ENCODE results near the gene PVRIG. TPM values are rescaled to one million over a fixed set of nuclear protein-coding genes. Genes with fewer than 3 reads are reported as not detected.
A peak's percentile ranks its signal among the peaks of the same experiment; 100 is the strongest.
"Not testable (repeated sequence)": the region's sequence is repeated elsewhere in the genome, so short reads cannot be mapped to it uniquely, and the experiment has no call there.

The PVRIG gene
- polyA plus RNA-seq (ENCODE audit: insufficient read length): 9.7 TPM
- long read RNA-seq, donor 1: 0 reads
- long read RNA-seq, donor 2: 0 reads
- long read RNA-seq, donor 3: 0 reads
- long read RNA-seq, donor 4: 0 reads
- long read RNA-seq, donor 5: 0 reads
- long read RNA-seq, donor 6: 0 reads
- long read RNA-seq, donor 7: 0 reads
- long read RNA-seq, donor 8: 0 reads

DNA sequence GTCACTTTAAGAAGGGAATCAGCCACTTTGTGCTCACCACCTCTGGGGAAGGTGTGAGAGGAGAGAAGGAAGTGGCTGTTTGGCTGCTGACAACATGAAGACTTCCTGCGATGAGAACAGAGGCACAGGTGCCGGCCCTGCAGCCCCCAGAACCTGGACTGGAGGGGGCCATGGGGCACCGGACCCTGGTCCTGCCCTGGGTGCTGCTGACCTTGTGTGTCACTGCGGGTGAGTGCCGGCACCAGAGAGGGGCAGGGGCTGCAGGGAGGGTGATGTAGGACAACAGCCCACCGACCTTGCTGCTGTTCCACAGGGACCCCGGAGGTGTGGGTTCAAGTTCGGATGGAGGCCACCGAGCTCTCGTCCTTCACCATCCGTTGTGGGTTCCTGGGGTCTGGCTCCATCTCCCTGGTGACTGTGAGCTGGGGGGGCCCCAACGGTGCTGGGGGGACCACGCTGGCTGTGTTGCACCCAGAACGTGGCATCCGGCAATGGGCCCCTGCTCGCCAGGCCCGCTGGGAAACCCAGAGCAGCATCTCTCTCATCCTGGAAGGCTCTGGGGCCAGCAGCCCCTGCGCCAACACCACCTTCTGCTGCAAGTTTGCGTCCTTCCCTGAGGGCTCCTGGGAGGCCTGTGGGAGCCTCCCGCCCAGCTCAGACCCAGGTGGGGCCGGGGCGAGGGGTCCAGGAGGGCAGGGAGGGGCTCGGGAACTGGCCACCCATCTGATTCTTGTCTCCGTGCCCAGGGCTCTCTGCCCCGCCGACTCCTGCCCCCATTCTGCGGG, at the start of gene PVRIG:
Gene PVRIG, plus strand, starts transcription at position 149 of the 785 bp plus-strand sequence. Its CDS starts 22 bp downstream, at position 171.
- not testable (repeated sequence) for DNase-seq

DNA sequence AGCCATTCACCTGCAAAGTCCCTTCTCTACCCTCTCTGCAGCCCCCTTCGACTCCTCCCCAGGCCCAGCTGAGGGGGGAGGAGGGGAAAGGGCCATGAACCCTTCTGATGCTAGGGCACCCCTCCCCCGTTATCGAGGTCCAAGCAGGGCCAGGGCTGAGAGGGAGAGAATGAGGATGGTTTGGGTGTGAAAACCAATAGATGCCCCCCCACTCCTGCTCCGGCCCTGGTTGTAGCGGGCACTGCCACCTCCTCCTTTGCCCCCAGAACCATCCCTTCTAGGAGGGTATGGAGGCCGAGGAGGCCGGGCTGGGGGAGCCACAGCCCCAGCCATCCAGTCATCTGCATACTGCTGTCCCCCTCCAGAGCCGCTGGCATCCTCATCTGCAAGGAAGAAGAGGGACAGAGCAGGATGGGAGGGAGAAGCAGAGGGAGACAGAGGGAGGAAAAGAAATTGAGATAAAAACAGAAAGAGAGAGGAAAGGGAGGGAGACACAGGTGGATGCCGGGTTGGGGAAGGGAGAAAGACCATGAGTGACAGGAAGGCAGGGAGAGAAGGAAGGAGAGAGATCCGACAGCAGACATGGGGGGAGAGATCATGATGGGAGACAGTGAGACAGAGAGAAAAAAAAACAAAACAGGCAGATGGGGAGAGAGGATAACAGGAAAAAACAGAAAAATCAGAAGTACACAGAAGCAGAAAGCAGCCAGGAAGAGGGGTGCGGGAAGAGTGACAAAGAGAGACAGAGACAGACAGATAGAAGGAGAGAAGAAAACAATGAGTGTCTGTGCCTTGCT, 49.5 kb upstream of the PVRIG start:
- no peak for DNase-seq

DNA sequence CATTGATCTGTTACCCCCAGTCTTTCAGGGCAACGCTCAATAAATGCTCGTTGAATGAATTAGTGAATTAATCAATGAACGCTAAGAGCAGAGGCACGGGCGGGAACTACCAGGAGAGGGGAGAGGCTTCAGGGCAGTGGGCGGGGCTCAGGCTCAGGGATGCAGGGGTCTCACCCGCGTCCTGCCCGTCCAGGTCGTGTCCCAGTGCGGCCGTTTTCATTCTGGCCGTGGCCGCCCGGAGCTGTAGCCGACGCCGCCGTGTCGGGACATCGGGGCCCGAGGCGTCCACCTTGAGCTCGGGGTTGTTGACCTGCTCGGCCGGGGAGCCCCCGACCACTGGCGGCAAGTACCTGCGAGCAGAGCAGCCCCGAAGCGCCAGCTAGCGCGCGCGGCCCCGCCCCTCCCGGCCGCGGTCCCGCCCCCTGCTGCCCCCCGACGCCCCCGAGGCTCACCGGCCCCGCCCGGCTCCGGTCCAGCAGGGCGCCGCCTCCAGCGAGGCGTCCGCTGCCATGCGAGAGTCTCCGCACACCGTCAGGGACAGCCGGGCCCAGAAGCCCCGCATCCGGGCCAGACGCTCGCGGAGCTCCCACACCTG, 48.6 kb upstream of the PVRIG start:
- DNase-seq: no peak

DNA sequence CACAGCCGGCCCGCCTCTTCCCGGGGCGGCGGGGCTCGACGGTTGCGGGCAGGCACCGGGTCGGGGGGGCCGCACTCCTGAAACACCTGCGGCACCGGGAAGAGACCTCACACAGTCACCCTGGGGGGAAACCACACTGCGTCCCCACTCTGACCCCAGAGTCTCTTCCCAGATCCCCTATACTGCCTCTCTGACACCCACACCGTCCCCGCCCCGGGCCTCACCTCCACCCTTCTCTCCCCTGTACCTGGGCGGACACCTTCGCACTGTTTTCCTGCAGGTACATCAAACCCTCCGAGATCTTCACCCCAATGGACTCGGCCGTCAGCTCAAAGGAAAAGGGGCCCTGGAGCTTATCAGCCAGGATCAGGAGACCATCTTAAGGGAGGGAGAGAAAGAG, 47.9 kb upstream of the PVRIG start:
- DNase-seq: no peak

DNA sequence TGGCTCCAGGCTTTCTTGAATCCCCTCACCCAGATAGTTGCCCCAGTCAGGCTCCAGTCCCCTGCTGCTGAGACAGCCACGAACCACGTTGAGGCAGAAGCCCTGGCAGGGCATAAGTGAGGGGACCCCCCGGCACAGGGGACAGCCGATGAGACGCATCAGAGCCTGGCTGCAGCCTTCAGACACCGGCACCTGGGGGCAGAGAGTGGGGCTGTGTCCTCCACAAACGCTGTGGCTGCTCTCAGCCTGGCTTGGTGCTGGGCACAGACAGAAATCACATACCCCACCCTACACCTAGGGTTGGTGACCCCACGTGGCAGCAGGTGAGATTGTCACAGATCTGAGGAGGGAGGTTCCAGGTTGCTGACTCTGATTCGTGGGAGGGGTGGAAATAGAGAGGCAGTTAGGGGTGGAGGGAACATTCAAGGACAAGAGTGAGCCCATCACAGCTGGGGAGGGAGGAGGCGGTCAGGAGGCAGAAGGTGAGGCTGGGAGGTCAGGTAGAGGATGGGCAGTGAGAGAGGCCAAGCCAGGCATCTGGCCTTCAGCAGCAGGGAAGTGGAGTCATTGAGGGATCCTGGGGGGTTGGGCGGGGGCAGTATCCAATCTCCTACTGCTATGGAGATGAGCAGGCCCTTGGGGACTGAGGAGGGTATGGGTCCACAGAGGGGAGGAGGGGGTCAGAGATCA, 45.8 kb upstream of the PVRIG start:
- DNase-seq: no peak

DNA sequence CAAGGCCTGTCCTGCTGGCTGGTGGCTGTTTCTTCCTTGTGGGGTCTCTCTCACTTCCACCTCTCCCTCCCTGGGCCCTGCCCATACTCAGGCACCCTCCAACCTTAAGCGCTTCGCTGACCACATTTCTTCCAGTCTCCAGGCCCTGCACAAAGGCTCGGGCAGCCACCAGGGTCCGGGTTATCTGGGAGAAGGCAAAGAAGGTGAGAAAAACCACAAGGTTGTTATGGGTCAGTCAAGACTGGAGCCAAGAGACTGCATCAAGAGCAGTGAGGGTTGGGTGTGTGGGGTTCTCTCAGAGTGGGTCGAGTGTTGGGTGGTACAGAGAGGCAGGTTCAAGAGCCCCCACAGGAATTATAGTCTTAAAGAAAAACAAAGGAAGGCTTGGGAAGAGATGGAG, 45.2 kb upstream of the PVRIG start:
- DNase-seq: no peak

DNA sequence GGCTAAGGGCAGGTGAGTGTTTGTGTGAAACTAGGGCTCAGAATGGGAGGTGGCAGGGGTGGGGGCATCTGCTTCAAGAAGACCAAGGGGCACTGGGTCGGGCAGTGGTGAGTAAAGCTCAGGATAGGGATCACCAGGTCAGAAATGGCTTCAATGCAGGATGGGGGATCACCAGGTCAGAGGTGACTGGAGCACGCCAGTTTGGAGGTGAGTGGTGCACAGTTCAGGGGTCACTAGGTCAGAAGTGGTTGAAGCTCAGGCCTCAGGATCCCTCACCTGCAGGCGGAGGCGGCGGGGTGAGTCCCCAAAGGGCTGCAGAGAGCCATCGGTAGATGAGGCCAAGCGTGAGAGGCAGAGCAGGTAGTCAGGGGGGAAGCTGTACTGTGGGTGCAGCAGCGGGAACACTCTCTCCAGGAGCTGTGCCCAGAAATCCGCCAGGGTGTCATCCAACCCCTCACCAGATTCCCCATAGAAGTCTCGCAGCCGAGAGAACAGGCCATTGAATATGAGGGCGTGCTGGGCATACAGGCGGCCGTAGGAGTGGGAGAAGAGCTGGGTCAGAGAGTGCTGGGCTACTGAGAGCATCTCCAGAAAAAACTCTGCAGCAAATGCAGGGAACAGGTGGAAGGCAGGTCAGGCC, 44.3 kb upstream of the PVRIG start:
- DNase-seq: no peak

DNA sequence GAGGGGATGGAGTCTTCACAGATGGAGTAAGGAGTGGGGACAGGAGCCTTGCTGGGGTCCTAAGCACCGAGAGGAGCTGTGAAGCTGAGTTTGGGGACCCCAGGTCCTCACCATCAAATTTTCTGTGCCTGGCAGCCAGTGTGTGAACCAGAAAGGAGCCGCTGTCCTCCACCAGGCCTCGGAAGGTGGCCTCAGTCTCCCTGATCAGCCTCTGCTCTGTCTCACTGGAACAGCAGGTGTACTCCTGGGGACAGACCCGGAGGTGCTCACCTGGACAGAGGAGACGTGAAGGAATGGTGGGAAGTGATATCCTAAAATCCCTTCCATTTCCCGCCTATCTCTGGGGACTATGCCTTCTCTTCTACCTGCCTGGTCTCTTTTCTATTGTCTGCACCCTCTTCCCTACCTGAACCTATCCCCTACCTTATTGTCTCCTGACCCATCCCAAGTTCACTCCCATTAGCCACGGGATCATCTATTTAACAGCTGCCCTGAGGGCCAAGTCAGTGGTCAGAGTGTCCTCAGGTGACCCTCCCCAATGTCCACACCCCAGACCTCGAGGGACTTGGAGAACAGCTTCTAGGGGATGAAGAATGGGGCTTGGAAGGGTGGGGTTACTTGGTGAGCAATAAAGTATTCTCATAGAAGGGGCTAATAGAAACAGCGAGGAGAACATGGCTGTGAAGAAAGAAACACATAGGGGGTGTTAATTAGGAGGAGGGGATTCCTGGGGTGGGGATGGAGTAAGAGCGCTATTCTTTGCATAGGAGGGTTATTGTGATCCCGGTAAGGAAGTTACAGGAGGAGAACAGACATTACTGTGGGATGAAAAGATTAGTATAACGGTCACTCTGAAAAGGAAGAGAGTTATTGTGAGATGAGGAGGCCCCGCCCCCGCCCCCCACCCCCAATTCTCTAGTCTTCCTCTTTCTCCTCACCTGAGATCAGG, 43.4 kb upstream of the PVRIG start:
- no peak for DNase-seq

DNA sequence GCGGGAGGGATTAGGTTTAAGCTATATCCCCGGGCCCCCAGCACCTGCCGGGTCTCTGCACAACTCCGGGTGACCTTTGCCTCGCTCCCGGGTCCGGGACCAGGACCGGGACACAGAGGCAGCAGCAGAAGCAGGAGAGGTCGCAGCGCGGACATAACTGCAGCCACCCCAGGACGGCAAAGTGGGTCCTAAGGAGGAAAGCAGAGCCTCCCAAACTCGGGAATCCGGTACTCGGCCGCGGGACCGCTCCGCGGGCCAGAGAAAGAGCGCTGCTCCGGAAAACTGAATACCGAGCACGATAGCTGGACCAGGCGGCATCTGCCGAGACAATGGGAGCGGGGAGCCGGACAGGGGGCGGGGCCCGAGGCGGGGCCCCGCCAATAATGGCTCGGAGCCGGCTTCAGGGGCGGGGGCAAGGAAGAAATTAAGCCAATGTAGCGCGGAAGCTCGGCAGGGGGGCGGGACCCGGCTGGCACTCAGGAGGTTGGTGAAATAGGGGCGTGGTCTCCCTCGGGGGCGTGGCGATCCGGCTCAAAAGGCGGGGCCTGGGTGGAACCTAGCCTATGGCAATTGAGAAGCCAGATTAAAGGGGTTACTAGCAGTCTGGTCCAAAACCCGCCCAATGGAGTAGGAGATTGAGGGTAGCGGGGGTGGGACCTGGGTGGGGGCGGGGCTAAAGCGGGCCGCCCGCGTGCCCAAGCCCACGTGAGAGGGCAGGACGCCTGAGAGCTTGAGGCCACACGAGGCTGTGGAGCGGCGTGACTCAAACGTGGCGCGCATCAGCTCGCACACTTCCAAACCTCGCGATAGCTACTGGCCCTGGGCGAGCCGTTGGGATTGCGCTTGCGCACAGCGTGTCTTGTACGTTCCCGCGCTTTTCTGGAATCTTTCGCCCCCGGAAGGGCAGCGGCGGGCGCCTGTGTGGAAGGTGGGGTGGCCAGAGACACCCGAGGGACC, 42.4 kb upstream of the PVRIG start, which contains the start of the genes GPC2 and STAG3:
Gene GPC2, minus strand, starts transcription at position 337 of the 957 bp plus-strand sequence. Its CDS starts 182 bp downstream, at position 155.
Gene STAG3, plus strand, starts transcription at position 874 of the 957 bp plus-strand sequence. CDS start 2,639 bp downstream, outside the sequence.
- peak; percentile 96 for DNase-seq

DNA sequence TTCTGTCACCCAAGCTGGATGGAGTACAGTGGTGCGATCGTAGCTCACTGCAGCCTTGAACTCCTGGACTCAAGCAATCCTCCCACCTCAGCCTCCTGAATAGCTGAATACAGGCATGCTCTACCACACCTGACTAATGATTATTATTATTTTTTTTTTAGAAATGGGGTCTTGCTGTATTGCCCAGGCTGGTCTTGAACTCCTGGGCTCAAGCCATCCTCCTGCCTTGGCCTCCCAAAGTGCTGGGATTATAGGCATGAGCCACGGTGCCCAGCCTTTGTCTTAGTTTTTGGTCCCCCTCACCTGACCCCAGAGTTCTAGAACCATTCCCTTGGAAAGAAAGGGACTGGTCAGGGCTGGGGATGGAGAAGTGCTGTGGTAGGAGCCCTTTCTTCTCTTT, 39.7 kb upstream of the PVRIG start:
- DNase-seq: not testable (repeated sequence)

DNA sequence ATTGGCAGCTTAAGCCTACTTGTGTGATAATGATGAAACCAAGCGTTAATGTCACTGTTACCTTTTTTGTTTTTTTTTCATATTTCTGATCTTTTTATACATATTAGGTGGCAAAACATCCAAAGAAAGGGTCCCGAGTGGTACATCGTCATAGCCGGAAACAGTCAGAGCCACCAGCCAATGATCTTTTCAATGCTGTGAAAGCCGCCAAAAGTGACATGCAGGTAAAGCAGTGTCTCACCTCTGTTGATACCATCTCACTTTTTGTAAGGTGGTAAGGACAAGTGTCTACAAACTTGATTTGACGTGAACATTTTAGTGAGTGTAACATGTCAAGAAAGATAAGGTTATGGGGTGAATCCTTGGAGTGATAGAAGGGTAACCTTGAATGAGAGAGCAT, 37.1 kb upstream of the PVRIG start:
- not testable (repeated sequence) for DNase-seq

DNA sequence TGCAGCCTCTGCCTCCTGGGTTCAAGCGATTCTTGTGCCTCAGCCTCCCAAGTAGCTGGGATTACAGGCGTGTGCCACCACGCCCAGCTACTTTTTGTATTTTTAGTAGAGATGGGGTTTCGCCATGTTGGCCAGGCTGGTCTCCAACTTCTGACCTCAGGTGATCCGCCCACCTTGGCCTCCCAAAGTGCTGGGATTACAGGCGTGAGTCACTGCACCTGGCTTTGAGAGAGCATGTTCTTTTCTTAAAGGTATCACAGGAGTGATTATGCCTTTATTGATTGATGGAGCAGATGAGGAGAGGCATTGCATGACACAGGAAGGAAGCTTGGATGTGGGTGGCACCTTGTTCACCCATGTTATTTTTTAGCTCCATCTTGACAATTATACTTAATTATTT, 36.7 kb upstream of the PVRIG start:
- not testable (repeated sequence) for DNase-seq

DNA sequence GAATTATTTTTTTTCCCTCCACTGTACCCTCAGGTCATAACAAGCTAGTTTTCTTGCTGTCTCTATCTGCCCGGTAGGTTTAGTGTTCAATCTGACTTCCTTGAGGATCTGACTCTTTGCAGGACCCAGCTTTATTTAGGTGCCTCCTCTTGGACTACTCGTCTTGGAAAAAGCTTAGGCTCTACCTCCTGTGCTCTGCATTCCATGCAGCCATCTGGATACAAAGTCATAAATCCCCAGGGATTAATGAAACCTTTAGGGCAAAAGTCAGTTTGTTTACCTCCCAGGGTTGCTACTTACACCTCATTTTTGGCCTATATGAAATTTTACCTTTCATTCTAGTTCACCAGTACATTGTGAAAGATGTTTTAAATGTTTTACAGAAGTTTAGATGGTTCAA, 34.0 kb upstream of the PVRIG start:
- DNase-seq: no peak

DNA sequence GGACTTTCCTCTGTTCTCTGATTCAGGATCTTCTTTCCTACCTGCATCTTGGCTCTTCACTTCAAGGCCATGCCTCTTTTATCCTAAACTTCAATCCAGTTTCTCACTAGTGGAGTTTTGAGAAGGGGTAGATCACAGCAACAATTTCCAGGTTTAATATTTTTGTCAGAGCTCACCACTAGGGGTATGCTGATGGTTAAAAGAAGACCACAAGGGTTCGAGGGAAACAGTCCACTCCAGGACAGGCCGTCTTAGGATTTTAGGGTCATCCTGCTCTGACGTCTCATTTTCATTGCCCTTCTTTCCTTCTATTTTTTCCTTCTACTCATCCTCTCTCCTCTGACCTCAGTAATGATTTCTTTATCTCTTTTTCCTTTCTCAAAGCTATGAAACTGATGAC, 30.7 kb upstream of the PVRIG start:
- no peak for DNase-seq

DNA sequence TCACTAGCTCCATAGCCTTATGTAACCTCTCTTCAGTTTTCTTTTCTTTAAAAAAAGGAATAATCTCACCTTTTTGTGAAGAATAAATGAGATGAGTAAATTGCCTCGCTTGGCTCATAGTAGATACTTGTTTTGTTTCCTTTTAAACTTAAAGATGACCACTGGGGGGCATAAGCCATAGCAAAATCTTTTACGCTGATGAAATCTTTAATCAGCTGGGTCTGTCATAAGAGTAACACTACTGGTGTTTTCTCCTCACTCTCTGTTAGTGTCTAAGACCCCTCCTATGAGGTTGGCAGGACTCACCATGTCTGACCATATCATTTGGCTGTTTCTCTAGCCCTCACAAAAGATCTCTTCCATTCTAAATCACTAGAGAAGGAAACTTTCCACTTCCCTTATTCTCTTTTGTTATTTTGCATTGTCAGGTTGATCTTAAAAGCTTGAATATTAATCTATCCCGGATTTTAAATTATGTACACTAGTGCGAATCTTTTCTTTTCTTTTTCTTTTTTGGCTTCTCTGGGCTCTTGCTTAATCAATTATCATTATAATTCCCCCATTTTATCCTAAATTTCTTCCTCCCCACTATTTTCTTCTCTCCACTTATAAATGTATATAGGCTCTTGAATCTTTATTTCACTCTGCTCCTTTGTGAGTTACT, 29.6 kb upstream of the PVRIG start:
- DNase-seq: no peak

DNA sequence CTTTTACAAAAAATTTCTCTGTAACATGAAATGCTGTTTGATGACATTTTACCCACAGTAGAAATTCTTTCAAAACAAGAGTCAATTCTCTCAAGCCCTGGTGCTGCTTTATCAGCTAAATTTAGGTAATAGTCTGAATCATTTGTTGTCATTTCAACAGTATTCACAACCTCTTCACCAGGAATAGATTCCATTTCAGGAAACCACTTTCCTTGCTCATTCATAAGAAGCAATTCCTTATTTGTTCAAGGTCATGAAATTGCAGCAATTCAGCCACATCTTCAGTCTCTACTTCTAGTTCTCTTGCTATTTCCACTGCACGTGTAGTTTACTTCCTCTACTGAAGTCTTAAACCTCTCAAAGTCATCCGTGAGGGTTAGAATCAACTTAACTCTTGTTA, 28.0 kb upstream of the PVRIG start:
- no peak for DNase-seq

DNA sequence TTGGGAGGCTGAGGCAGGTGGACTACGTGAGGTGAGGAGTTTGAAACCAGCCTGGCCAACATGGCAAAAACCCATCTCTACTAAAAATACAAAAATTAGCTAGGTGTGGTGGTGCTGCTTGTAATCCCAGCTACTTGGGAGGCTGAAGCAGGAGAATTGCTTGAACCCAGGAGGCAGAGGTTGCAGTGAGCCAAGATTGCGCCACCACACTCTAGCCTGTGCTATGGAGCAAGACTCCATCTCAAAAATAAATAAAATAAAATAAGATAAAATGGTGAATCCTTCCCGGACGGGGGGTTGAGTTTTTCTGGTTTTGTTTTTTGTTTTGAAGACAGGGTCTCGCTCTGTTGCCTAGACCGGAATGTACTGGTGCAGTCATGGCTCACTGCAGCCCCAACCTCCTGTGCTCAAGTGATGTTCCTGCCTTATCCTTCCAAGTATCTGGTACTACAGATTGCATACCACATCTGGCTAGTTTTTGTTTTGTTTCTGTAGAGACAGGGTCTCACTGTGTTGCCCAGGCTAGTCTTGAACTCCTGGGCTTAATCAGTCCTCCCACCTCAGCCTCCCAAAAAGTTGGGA, 27.4 kb upstream of the PVRIG start:
- not testable (repeated sequence) for DNase-seq

DNA sequence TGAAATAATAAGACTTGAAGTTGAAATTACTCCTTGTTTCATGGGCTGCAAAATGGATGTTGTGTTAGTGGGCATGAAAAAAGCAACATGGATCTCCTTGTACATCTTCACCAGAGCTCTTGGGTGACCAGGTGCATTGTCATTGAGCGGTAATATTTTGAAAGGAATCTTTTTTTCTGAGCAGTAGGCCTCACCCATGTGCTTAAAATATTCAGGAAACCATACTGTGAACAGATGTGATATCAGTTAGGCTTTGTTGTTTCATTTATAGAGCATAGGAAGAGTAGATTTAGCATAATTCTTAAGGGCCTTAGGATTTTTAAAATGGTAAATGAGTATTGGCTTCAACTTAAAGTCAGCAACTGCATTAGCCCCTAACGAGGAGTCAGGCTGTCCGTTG, 26.8 kb upstream of the PVRIG start:
- DNase-seq: no peak

Measured in left kidney (tissue), 8 donors.